ENCODE results near the gene DPYD.

Gene DPYD

GRCh38 chr1:97570691-97571090, 350.1 kb downstream of the DPYD start:
- DNase-seq (ENCODE audit: extremely low read depth, low read depth): no peak
- H3K4me3 ChIP-seq (replicated peaks; ENCODE audit: low read depth, low read length): no peak overlapping the region
- TF ChIP-seq CTCF (IDR thresholded peaks at IDR 0.05; ENCODE audit: low read depth, low read length, missing control alignments): no peak

- no peak for DNase-seq (ENCODE audit: extremely low read depth, low read depth)
Measured at GRCh38 chr1:97567000-97567749, 353.7 kb downstream of the DPYD start.

GRCh38 chr1:97565886-97566285, 354.9 kb downstream of the DPYD start:
- TF ChIP-seq CTCF (IDR thresholded peaks at IDR 0.05; ENCODE audit: low read depth, low read length, missing control alignments): no peak
- no peak overlapping the region for H3K4me3 ChIP-seq (replicated peaks; ENCODE audit: low read depth, low read length)
- no peak for DNase-seq (ENCODE audit: extremely low read depth, low read depth)

More at GRCh38 chr1:97567000-97567749, 353.7 kb downstream of the DPYD start:
- H3K4me3 ChIP-seq (replicated peaks; ENCODE audit: low read depth, low read length): no peak overlapping the region
- no peak for TF ChIP-seq CTCF (IDR thresholded peaks at IDR 0.05; ENCODE audit: low read depth, low read length, missing control alignments)

- H3K4me3 ChIP-seq (replicated peaks; ENCODE audit: low read depth, low read length): no peak overlapping the region
- no peak for DNase-seq (ENCODE audit: extremely low read depth, low read depth)
- TF ChIP-seq CTCF (IDR thresholded peaks at IDR 0.05; ENCODE audit: low read depth, low read length, missing control alignments): no peak
Measured at GRCh38 chr1:97563926-97564325, 356.9 kb downstream of the DPYD start.

- DNase-seq (ENCODE audit: extremely low read depth, low read depth): no peak
- H3K4me3 ChIP-seq (replicated peaks; ENCODE audit: low read depth, low read length): no peak overlapping the region
- TF ChIP-seq CTCF (IDR thresholded peaks at IDR 0.05; ENCODE audit: low read depth, low read length, missing control alignments): no peak
Measured at GRCh38 chr1:97562081-97562480, 358.8 kb downstream of the DPYD start.

GRCh38 chr1:97560714-97561113, 360.1 kb downstream of the DPYD start:
- no peak for TF ChIP-seq CTCF (IDR thresholded peaks at IDR 0.05; ENCODE audit: low read depth, low read length, missing control alignments)
- H3K4me3 ChIP-seq (replicated peaks; ENCODE audit: low read depth, low read length): no peak overlapping the region
- no peak for DNase-seq (ENCODE audit: extremely low read depth, low read depth)

- no peak overlapping the region for H3K4me3 ChIP-seq (replicated peaks; ENCODE audit: low read depth, low read length)
- TF ChIP-seq CTCF (IDR thresholded peaks at IDR 0.05; ENCODE audit: low read depth, low read length, missing control alignments): no peak
- no peak for DNase-seq (ENCODE audit: extremely low read depth, low read depth)
Measured at GRCh38 chr1:97553971-97554370, 366.9 kb downstream of the DPYD start.

All from HFF-Myc (cell line).